OCI-LY7 (cell line): ENCODE results near the gene UFD1. TPM values are rescaled to one million over a fixed set of nuclear protein-coding genes. Genes with fewer than 3 reads are reported as not detected.

Experiments
- BruUV-seq: library from RNA; stranded (reverse); fragments of 400-500 nt; replicated peaks from 2 replicates; lab custom pipeline; 2021; lab: Mats Ljungman, UMichigan
- CTCF ChIA-PET: fragments of 300-600 bp; sonication (Branson Sonifier 250); formaldehyde crosslinking; loops from one replicate; lab custom pipeline; 2022; ENCODE audit warnings: antibody characterized with exemption; ENCODE audit not compliant: unreplicated experiment; lab: Charles Lee
- POLR2A ChIA-PET: fragments of 300-600 bp; sonication (Branson Sonifier 250); formaldehyde crosslinking; loops from one replicate; lab custom pipeline; 2022; ENCODE audit warnings: antibody characterized with exemption; lab: Charles Lee
- DNase-seq: peaks from one replicate; pipeline ENCODE4 v3.0.0-alpha.2; 2015; ENCODE audit warnings: low spot score
- H2AFZ ChIP-seq: fragments of 200-600 bp; sonication (generic), shearing (Covaris generic); 2 replicates; pipeline ENCODE4 v1.6.1; 2014; ENCODE audit warnings: mild to moderate bottlenecking, antibody characterized with exemption, low read length, moderate library complexity
- H3K27ac ChIP-seq: fragments of 200-600 bp; sonication (generic); 2 replicates; pipeline ENCODE4 v1.5.1; 2014; ENCODE audit warnings: mixed run types, low read depth, mild to moderate bottlenecking, moderate library complexity, low read length, inconsistent platforms; ENCODE audit not compliant: poor library complexity, severe bottlenecking
- H3K36me3 ChIP-seq: fragments of 200-600 bp; sonication (generic); 2 replicates; pipeline ENCODE4 v1.6.1; 2014; ENCODE audit warnings: mild to moderate bottlenecking, antibody characterized with exemption, low read length, moderate library complexity, mixed read lengths; ENCODE audit not compliant: insufficient read depth
- H3K4me1 ChIP-seq: fragments of 200-600 bp; sonication (generic); 2 replicates; pipeline ENCODE4 v1.5.1; 2014; ENCODE audit warnings: mild to moderate bottlenecking, low read length; ENCODE audit not compliant: insufficient read depth, poor library complexity, severe bottlenecking
- H3K4me2 ChIP-seq: fragments of 200-600 bp; sonication (generic); 2 replicates; pipeline ENCODE4 v1.6.1; 2014; ENCODE audit warnings: mild to moderate bottlenecking, low read length
- H3K4me3 ChIP-seq: fragments of 200-600 bp; sonication (generic); 2 replicates; pipeline ENCODE4 v1.5.1; 2014; ENCODE audit warnings: mild to moderate bottlenecking, low read depth, low read length; ENCODE audit not compliant: poor library complexity, severe bottlenecking
- H3K79me2 ChIP-seq: fragments of 200-600 bp; sonication (generic); 2 replicates; pipeline ENCODE4 v1.6.1; 2016; ENCODE audit warnings: low read depth, mild to moderate bottlenecking, low read length, moderate library complexity, mixed read lengths; ENCODE audit not compliant: insufficient read depth
- H3K9me2 ChIP-seq: fragments of 200-600 bp; sonication (generic); 2 replicates; pipeline ENCODE4 v1.6.1; 2016; ENCODE audit warnings: mild to moderate bottlenecking, low read length, mixed read lengths; ENCODE audit not compliant: insufficient read depth
- H3K9me3 ChIP-seq: fragments of 200-600 bp; sonication (generic); 2 replicates; pipeline ENCODE4 v1.6.1; 2014; ENCODE audit warnings: mild to moderate bottlenecking, mixed run types, low read length, mixed read lengths
- H4K20me1 ChIP-seq: fragments of 200-600 bp; sonication (generic); 2 replicates; pipeline ENCODE4 v1.6.1; 2014; ENCODE audit warnings: mild to moderate bottlenecking, antibody characterized with exemption, low read length, moderate library complexity, mixed read lengths; ENCODE audit not compliant: insufficient read depth
- CTCF ChIP-seq: fragments of 200-600 bp; sonication (generic); conservative IDR thresholded peaks from 2 replicates; pipeline ENCODE4 v1.5.1; 2014; ENCODE audit warnings: mild to moderate bottlenecking, antibody characterized with exemption, low read length, moderate library complexity, mixed read lengths
- EZH2phosphoT487 ChIP-seq: fragments of 200-600 bp; sonication (generic); IDR thresholded peaks from 2 replicates; pipeline ENCODE4 v1.6.1; 2018; ENCODE audit warnings: low read depth, borderline replicate concordance, mild to moderate bottlenecking, mixed run types, antibody characterized with exemption, low read length, moderate library complexity, mixed read lengths
- intact Hi-C: fragments of 100-400 bp; cut with micrococcal nuclease; formaldehyde crosslinking; loops from one replicate; pipeline ENCODE4 v1.10.0; 2022; ENCODE audit not compliant: unreplicated experiment
- total RNA-seq, 2 experiments: library from RNA; depleted of rRNA in 1 of 2; stranded (reverse); fragments of >200 nt in 1 of 2; shearing (Covaris generic) in 1 of 2; gene quantifications; 2 replicates each; pipeline ENCODE4 v1.2.3, GENCODE V29; 2014 to 2022

Gene UFD1
- total RNA-seq, 2 experiments from 2014 or later, result 60.1 to 70.8 TPM

- DNase-seq, result no peak
- intact Hi-C loops, result no loop called here
- peaks cover 69% of the 10 kb centered on the region for H3K36me3 ChIP-seq
- no peaks in the 10 kb centered on the region for H3K4me1 ChIP-seq
- no peaks in the 10 kb centered on the region for H3K9me2 ChIP-seq
- H2AFZ ChIP-seq, result no peak overlapping the region
- POLR2A ChIA-PET, result no interaction called here
- TF ChIP-seq CTCF (no peak), EZH2phosphoT487 (no peak)
- no peak overlapping the region for H3K4me2 ChIP-seq
- H3K4me3 ChIP-seq, result no peak overlapping the region
- H3K79me2 ChIP-seq, result no peaks in the 10 kb centered on the region
- H4K20me1 ChIP-seq, result no peaks in the 10 kb centered on the region
- no TSS peak for BruUV-seq
- no peak overlapping the region for H3K27ac ChIP-seq
- CTCF ChIA-PET, result no interaction called here
- no peaks in the 10 kb centered on the region for H3K9me3 ChIP-seq
These were observed 27.2 kb upstream of the UFD1 start for GRCh38 chr22:19506212-19506611.

GRCh38 chr22:19505735-19506126 lies 26.7 kb upstream of the UFD1 start:
- Histone ChIP-seq H3K79me2 (no peaks in the 10 kb centered on the region), H3K4me1 (no peaks in the 10 kb centered on the region), H3K4me3 (no peak overlapping the region), H2AFZ (no peak overlapping the region), H4K20me1 (no peaks in the 10 kb centered on the region), H3K36me3 (peaks cover 68% of the 10 kb centered on the region), H3K9me2 (no peaks in the 10 kb centered on the region), H3K27ac (no peak overlapping the region), H3K9me3 (no peaks in the 10 kb centered on the region), H3K4me2 (no peak overlapping the region)
- no TSS peak for BruUV-seq
- TF ChIP-seq EZH2phosphoT487 (no peak), CTCF (no peak)
- intact Hi-C loops, result no loop called here
- ChIA-PET POLR2A (no interaction called here), CTCF (no interaction called here)
- no peak for DNase-seq

GRCh38 chr22:19504900-19505734 lies 26.1 kb upstream of the UFD1 start:
- ChIA-PET POLR2A (no interaction called here), CTCF (no interaction called here)
- BruUV-seq, result no TSS peak
- H3K9me3 ChIP-seq, result no peaks in the 10 kb centered on the region
- intact Hi-C loops, result no loop called here
- no peak overlapping the region for H3K27ac ChIP-seq
- H3K4me3 ChIP-seq, result no peak overlapping the region
- H3K36me3 ChIP-seq, result peaks cover 67% of the 10 kb centered on the region
- no peak for DNase-seq
- no peaks in the 10 kb centered on the region for H3K4me1 ChIP-seq
- no peaks in the 10 kb centered on the region for H3K9me2 ChIP-seq
- H3K4me2 ChIP-seq, result no peak overlapping the region
- no peaks in the 10 kb centered on the region for H4K20me1 ChIP-seq
- H3K79me2 ChIP-seq, result no peaks in the 10 kb centered on the region
- H2AFZ ChIP-seq, result no peak overlapping the region
- TF ChIP-seq CTCF (no peak), EZH2phosphoT487 (no peak)
